Epithelial cell of esophagus (primary cell): ENCODE data around the gene CD300H.

ENCODE experiments used
- DNase-seq: peaks from one replicate; pipeline ENCODE4 v3.0.0; 2010; ENCODE audit warnings: low read depth
- H3K4me3 ChIP-seq: 2 replicates; pipeline ENCODE4 v1.5.1; 2011; ENCODE audit warnings: mild to moderate bottlenecking, low read length, control low read depth
- TF ChIP-seq, protein P1 (sequence below): IDR thresholded peaks from 2 replicates; pipeline ENCODE4 v1.5.1; 2011; ENCODE audit warnings: low read depth, mild to moderate bottlenecking, low read length, control low read depth, inconsistent platforms; ENCODE audit not compliant: insufficient read depth; ENCODE audit errors: missing control alignments

CD300H gene

DNA sequence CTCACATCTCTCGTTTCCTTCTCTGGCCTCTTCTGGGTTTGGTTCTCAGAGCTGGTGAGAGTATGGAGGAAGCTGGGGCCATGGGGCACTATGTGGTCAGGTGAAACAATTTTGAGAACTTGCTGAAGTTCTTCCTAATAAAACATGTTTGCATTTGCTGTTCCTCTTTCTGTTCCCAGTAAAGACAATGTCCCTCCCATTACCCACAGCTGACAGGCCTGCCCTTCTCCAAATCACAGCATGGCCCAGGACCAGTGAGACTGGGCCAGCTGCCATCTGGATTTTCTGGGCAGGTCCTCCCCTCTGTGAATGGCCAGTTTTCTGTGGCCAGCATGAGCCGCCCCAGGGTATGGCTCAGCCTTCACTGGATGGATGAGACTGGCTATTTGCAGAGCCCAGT lies at the start of gene CD300H:
Gene CD300H (minus strand): TSS at position 113 of the 400 bp plus-strand sequence.
- no peak within 1 kb of the TSS for H3K4me3 ChIP-seq
- no peak for DNase-seq
- TF ChIP-seq, protein P1, sequence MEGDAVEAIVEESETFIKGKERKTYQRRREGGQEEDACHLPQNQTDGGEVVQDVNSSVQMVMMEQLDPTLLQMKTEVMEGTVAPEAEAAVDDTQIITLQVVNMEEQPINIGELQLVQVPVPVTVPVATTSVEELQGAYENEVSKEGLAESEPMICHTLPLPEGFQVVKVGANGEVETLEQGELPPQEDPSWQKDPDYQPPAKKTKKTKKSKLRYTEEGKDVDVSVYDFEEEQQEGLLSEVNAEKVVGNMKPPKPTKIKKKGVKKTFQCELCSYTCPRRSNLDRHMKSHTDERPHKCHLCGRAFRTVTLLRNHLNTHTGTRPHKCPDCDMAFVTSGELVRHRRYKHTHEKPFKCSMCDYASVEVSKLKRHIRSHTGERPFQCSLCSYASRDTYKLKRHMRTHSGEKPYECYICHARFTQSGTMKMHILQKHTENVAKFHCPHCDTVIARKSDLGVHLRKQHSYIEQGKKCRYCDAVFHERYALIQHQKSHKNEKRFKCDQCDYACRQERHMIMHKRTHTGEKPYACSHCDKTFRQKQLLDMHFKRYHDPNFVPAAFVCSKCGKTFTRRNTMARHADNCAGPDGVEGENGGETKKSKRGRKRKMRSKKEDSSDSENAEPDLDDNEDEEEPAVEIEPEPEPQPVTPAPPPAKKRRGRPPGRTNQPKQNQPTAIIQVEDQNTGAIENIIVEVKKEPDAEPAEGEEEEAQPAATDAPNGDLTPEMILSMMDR: no peak

DNA sequence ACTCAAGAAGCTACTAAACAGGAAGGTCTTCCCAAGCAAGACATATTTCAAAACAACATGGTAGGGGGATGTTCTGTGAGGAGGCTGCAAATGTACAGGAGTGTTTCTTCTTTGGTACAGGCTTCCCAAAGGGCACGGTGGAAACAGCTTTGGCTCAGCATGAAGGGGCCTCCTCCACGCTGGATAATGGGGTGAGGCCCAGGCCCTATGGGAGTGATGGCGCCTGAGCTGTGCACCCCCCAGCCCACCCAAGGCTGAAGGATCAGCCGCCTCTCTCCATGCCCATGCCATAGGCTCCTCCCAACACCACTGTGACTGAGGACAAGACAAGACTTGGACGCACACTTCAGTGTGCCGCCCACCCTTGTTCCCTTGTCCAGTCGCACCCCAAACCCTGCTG lies 49.4 kb upstream of the CD300H start:
- TF ChIP-seq, protein P1: no peak
- H3K4me3 ChIP-seq: no peak overlapping the region
- DNase-seq: no peak

DNA sequence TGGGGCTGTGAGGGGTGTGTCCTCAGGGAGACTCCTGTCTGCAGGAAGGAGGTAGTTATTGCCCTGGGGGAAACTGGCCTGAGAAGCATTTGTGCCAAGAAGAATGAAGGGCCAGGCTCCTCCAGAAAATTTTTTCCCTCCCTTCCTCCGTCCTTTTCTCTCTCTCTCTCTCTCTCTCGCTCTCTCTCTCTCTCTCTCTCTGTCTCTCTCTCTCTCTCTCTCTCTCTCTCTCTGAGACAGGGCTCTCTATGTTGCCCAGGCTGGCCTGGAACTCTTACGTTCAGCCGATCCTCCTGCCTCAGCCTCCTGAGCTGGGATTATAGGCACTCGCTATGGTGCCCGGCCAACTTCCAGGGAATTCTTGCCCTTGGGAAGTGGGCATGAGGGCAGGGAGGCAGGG lies 44.7 kb upstream of the CD300H start:
- no peak for DNase-seq
- no peak overlapping the region for H3K4me3 ChIP-seq
- TF ChIP-seq, protein P1: no peak

DNA sequence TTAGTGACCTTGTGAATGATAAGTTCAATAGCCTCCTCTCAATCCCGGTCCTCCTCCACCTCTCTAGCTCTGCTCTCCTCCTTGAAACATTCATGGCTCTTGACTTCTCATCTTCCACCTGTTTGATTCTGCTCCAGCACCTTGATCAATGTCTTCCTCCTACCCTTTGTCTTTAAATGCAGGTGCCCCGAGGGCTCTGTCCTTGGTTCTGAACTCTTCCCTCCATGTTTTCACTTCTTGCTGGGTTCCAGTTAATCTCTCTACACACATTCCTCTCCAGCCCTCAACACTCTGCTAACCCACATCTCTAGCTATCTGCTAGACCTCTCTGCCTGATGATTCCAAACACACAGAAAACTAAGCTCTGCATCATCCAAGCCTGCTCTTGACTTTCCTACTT lies 42.8 kb upstream of the CD300H start:
- H3K4me3 ChIP-seq: no peak overlapping the region
- TF ChIP-seq, protein P1: no peak
- no peak for DNase-seq

DNA sequence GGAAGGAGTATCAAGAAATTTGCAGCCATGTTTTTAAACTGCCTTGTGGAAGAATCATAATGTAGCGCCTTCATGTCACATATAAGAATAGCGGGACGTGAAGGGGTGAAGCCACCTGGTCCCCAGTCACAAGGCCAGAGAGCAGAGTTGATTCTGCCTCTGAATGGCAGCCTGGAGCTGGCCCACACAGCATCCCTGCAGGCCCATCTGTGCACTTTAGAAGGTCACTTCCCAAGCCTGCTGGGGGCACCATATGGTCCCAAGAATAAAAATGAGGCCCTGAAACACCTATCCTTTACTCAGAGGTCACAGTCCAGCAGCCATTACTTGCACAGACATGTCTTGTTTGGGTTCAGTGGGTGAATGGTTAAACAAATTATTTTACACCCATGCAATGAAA lies 41.2 kb upstream of the CD300H start:
- H3K4me3 ChIP-seq: no peak overlapping the region
- TF ChIP-seq, protein P1: no peak
- DNase-seq: no peak

DNA sequence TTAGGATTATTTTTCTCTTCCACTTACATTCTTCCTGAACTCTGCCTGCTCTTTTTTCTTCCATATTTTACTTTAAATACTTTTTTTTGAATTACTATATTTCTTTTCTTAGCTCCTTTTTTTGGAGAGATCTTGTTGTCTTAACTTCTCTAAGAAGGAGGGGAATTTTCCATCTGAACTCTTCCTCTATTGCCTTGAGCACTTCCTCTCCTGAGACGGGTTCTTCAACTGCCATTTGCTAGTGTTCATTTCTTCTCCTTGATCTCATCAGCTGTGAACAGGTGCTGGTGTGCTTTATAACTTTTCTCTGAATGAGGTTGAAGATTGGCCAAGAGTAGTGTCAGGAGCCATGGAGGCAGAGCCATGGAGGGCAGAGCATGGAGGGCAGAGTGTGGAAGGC lies 39.9 kb upstream of the CD300H start:
- TF ChIP-seq, protein P1: no peak
- DNase-seq: no peak
- H3K4me3 ChIP-seq: no peak overlapping the region

DNA sequence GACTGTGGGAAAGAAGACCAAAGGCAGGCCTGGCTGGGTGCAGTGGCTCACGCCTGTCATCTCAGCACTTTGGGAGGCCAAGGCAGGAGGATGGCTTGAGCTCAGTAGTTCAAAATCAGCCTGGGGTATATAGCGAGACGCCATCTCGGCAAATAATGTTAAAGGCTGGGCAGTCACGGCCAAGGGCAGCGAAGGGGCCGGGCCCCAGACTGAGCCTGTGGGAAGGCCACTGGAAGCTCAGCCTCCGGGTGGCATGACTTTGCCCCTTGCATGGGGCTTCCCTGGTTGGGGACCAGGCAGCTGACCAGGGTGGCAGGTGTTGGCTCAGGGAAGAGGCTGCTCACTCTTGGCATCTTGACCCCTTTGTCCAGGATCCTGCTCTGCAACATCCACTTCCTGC lies 38.7 kb upstream of the CD300H start:
- DNase-seq: no peak
- TF ChIP-seq, protein P1: no peak
- no peak overlapping the region for H3K4me3 ChIP-seq
